NOMO-1 (cell line): ENCODE results near the gene CRYAA.
A peak's percentile ranks its signal among the peaks of the same experiment; 100 is the strongest.
"Not testable (repeated sequence)": the region's sequence is repeated elsewhere in the genome, so short reads cannot be mapped to it uniquely, and the experiment has no call there.

ENCODE experiments used
- DNase-seq, 2 experiments: peaks; one replicate each; lab custom pipeline; 2025; ENCODE audit not compliant: unreplicated experiment in 2 of 2; lab: John Stamatoyannopoulos, UW

Gene CRYAA

DNA sequence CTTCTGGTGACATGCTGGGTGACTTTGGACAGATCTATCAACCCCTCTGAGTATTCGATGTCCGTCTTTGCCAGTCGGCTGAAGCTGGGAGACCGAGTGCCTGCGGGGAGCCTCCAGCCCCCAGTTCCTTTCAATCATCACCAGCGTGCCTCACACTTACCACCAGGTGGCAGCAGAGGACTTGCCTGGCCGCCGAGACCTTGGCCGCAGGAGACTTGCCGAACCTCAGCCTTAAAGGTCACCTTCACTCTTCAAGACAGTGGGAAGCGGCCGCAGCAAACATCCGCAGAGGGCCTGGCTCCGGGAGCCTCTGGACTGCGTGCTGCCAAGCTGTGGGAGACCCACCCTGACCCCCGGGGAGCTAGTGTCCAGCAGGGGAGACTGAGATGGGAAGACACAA, 7.8 kb downstream of the CRYAA start:
- not testable (repeated sequence) for DNase-seq

DNA sequence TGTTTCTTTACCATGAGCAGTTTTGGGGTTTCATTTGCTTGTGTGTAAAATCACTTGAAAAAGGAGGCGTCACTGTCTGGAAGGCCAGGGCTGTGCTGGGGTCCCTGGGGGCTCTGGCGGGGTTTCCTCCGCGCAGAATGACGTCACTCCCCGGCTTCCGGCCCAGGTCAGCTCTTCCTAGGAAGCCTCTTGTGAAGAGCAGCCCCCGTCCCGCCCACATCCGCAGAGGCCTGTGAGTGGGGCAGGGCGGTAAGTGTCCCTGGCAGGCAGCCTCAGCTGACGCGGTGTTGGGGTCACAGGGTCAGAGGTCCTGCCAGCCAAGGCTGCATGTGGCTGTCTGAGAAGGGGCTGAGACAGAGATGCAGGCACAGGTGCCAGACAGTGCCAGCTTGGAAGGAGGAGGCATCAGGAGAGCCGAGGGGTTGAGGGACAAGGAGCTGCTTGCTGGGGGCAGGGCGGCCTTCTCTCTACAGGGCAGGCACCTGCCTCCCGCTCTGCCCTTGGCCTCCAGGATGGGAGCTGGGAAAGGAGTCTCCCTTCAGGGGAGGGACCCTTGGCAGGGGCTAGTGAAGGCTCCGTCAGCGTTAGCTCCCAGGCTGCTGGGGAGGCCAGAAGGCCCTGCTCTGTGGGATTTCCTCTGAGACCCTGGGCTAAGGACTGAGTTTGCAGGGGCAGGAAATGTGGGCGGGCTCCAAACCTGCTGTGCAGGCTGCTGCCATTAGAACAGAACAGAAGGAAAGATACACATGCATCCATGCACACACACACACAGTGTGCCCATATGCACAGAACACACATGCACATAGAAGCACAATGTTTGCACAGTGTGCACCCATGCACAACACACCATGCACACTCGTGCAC, 8.5 kb downstream of the CRYAA start:
- DNase-seq = not testable (repeated sequence)

- not testable (repeated sequence) for DNase-seq
Observed at GRCh38 chr21:43178175-43178826, 9.5 kb downstream of the CRYAA start.

DNA sequence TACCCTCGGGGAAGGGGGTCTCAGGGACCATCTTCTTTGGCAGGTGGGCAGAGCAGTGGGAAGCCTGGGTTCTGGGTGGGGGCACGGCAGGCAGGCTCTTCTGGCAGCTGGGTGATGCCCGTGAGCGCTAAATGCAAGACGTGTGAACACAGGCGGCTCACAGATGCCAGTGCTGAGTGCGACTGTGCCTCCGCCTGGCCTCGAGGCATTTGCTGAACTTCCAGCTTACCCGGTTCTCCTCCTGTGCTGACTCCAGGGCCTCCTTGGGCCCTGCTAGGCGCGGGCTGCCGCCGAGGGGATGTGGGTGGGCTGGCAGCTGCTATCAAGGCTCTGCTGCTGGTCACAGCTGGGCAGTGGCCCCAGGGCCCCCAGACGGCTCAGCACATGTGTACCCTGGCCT, 12.2 kb downstream of the CRYAA start:
- not testable (repeated sequence) for DNase-seq

GRCh38 chr21:43187268-43187667, 18.5 kb downstream of the CRYAA start:
- DNase-seq = not testable (repeated sequence)

- DNase-seq = no peak
Observed at GRCh38 chr21:43187715-43188114, 18.9 kb downstream of the CRYAA start.

- DNase-seq = no peak
Observed at GRCh38 chr21:43188181-43188580, 19.4 kb downstream of the CRYAA start.

DNA sequence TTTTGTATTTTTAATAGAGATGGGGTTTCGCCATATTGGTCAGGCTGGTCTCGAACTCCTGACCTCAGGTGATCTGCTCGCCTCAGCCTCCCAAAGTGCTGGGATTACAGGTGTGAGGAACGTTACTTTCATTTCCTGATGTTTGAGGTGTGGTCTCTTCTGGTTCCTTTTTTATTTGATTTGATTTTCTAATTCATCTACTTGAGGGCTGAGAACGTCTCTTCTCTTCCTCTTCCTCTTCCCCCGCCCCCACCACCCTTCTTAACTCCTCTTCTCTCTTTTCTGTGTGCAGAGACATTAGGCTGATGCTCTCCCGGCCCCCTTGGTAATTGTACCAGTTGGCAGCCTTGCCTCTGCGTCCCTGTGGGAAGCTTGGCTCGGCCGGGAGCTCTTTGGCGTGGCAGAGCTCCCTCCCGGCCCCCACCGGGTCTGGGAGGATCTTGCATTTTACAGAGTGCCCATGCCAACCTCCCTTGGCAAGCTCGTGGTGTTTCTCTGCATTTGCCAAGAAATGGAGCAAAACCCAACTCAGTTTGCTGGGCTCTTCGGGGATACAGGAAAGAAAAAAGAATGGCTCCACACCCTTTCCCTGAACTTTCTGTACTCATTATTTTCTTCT, 19.9 kb downstream of the CRYAA start:
- DNase-seq = peak; percentile 3 to 18

- no peak for DNase-seq
Observed at GRCh38 chr21:43189936-43190335, 21.1 kb downstream of the CRYAA start.

DNA sequence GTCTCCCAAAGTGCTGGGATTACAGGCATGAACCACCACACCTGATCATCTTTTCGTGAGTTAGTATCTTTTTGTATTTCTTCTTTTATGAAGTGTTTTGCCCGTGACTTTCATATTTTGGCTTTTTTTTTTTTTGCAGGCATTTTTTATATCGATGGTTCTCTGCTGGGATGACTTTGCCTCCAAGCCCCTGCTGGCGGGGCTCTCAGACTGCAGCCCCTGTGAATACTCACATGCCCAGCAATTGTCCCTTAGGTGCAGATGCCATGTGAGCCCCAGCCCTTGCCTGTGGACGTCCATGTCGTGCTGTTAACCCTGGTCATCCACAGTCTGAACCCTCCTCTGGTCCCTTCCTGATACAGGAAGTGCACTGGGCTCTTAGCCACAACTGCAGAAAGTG, 21.7 kb downstream of the CRYAA start:
- no peak for DNase-seq

DNA sequence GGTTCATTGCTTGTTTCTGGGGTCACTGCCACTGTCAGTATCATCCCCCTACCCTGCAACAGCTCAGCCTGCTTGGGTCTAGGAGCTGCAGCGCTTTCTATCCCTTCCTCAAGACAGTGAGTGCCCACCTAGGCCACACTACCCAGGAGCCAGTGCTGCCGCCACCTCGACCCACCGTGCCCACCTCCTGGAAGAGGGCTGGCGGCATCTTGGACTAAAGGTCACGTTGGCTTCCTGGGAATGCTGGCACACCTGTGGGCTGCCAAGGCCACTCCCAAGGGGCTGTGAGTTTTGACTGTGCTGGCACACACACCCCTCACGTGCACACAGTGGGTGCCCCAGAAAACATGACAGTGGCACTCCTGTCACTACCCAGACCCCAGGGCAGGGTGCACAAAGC, 22.1 kb downstream of the CRYAA start:
- no peak for DNase-seq

- no peak for DNase-seq
Observed at GRCh38 chr21:43191521-43191920, 22.7 kb downstream of the CRYAA start.

DNA sequence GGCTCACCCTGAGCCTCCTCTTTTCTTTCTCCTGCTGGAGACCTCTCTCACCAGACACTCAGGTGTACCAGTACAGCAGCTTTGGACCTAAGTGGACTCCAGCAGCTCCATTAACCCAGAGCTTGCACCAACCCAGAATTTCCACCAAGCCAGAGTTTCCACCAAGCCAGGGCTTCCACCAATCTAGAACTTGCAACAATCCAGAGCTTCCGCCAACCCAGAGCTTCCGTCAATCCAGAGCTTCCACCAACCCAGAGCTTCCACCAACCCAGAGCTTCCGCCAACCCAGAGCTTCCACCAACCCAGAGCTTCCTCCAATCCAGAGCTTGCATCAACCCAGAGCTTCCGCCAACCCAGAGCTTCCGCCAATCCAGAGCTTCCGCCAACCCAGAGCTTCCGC, 23.2 kb downstream of the CRYAA start:
- no peak for DNase-seq

GRCh38 chr21:43192501-43193081, 23.8 kb downstream of the CRYAA start:
- no peak for DNase-seq

GRCh38 chr21:43193088-43193650, 24.4 kb downstream of the CRYAA start:
- no peak for DNase-seq

DNA sequence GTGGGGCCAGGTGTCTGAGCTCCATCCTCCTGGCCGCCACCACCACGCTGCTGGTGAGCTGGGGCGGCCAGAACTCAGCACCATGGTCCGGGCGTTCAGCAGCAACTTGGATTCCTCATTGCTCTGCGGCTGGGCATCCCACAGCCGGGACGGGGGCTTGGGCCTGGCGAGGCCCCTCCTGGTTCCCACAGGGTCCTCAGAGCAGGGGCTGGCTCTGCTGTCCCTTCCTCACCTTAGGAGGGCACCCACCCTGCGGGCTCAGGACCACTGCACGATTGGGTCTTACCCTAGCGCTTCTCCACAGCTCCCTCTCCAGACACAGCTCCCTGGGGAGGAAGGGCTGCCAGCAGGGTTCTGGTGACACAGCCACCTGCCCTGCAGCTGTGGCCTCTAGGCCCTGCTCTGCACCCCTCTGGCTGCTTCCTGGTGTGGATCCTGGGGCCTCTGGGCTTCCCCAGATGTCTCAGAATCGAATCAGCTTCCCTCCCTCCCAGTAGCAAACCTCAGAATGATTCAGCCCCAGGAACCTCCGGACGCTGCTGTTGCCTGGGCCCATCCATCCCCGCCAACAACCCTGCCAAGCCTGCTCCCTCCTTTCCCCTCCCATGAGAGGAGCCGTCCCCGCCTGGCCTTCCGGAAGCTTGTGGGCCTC, 25.0 kb downstream of the CRYAA start:
- DNase-seq = no peak

GRCh38 chr21:43194303-43195120, 25.7 kb downstream of the CRYAA start:
- peak; percentile 4 to 14 for DNase-seq

- no peak for DNase-seq
Observed at GRCh38 chr21:43195121-43196021, 26.6 kb downstream of the CRYAA start.

- no peak for DNase-seq
Observed at GRCh38 chr21:43196826-43197225, 28.0 kb downstream of the CRYAA start.
